ENCODE data around the gene OR7D2. TPM values are rescaled to one million over a fixed set of nuclear protein-coding genes. Genes with fewer than 3 reads are reported as not detected.

The OR7D2 gene
- total and polyA plus RNA-seq, 2 experiments from 2014 or later, result not detected

- WGBS, 2 experiments (ENCODE audit: low coverage in 1 of 2, low lambda C conversion rate in 2 of 2, missing lambda C conversion rate in 2 of 2), result 28 to 32% methylated on average over 13 of the region's 13 CpGs
- no peaks in the 10 kb centered on the region for H3K9me3 ChIP-seq (ENCODE audit: low read depth)
- in situ Hi-C loops (cut with MboI), result no loop called here
These were observed 26.8 kb downstream of the OR7D2 start for GRCh38 chr19:9205501-9206113.

GRCh38 chr19:9219489-9219888 lies 40.7 kb downstream of the OR7D2 start, which contains the start of gene OR7D4:
Gene OR7D4, minus strand, starts transcription at chr19:9219589. Its CDS starts 4,752 bp downstream, at chr19:9214837.
- Histone ChIP-seq H3K27ac (no peak within 1 kb of the TSS), H3K79me2 (ENCODE audit: insufficient read depth) (no peaks in the 10 kb centered on the region), H4K20me1 (ENCODE audit: insufficient read depth) (no peaks in the 10 kb centered on the region), H3K9me2 (ENCODE audit: insufficient read depth) (no peaks in the 10 kb centered on the region), H3K4me1 (ENCODE audit: insufficient read depth) (no peaks in the 10 kb centered on the region), H3K4me2 (ENCODE audit: unreplicated experiment) (no peak within 1 kb of the TSS), H3F3A (ENCODE audit: insufficient read depth) (no peaks in the 10 kb centered on the region), H2AFZ (no peak within 1 kb of the TSS), H3K9ac (no peak within 1 kb of the TSS), H3K9me3 (ENCODE audit: low read depth) (no peaks in the 10 kb centered on the region), H3K27me3 (replicated peaks; ENCODE audit: insufficient read depth) (no peaks in the 10 kb centered on the region), H3K4me3 (no peak within 1 kb of the TSS), H3K36me3 (ENCODE audit: low read depth) (no peaks in the 10 kb centered on the region)
- in situ Hi-C loops (cut with MboI), result no loop called here
- TF ChIP-seq EZH2phosphoT487 (IDR thresholded peaks at IDR 0.05; ENCODE audit: insufficient read depth, low read depth), result no peak
- no peak for TF ChIP-seq EZH2 (IDR thresholded peaks at IDR 0.05; ENCODE audit: insufficient read depth, poor library complexity, severe bottlenecking)
- 21 to 35% methylated on average over 3 of the region's 3 CpGs for WGBS, 2 experiments (ENCODE audit: low coverage in 1 of 2, low lambda C conversion rate in 2 of 2, missing lambda C conversion rate in 2 of 2)
- DNase-seq, result no peak

More at GRCh38 chr19:9205501-9206113, 26.8 kb downstream of the OR7D2 start:
- Histone ChIP-seq H3K79me2 (ENCODE audit: insufficient read depth) (no peaks in the 10 kb centered on the region), H3K9me2 (ENCODE audit: insufficient read depth) (no peaks in the 10 kb centered on the region), H3K27ac (no peak overlapping the region), H4K20me1 (ENCODE audit: insufficient read depth) (no peaks in the 10 kb centered on the region), H3K4me2 (ENCODE audit: unreplicated experiment) (peak overlapping the region; percentile 82), H3K4me3 (peak overlapping the region; percentile 67), H3F3A (ENCODE audit: insufficient read depth) (no peaks in the 10 kb centered on the region), H3K4me1 (ENCODE audit: insufficient read depth) (no peaks in the 10 kb centered on the region), H3K27me3 (replicated peaks; ENCODE audit: insufficient read depth) (no peaks in the 10 kb centered on the region; the same call in 1 of the 2 replicates), H3K9ac (peak overlapping the region; percentile 22; the same call in 1 of the 2 replicates), H2AFZ (peak overlapping the region; percentile 83), H3K36me3 (ENCODE audit: low read depth) (no peaks in the 10 kb centered on the region)
- peak; percentile 75 for DNase-seq
- TF ChIP-seq EZH2phosphoT487 (IDR thresholded peaks at IDR 0.05; ENCODE audit: insufficient read depth, low read depth), result no peak
- TF ChIP-seq EZH2 (IDR thresholded peaks at IDR 0.05; ENCODE audit: insufficient read depth, poor library complexity, severe bottlenecking), result no peak

Other genes with a start within 250 kb of the OR7D2 start
- not detected in 2 replicates for gene MUC16, start 168.6 kb upstream of the OR7D2 start, total RNA-seq (2014; rRNA removed; shearing (Covaris generic))
- gene MUC16, start 168.6 kb upstream of the OR7D2 start, polyA plus RNA-seq (2016; fragmentation: Nextera tagmentation; extraction: Ambion mirVana), result not detected in 2 replicates
- not detected in 2 replicates for gene OR1M1, start 91.9 kb upstream of the OR7D2 start, total RNA-seq (2014; rRNA removed; shearing (Covaris generic))
- not detected in 2 replicates for gene OR1M1, start 91.9 kb upstream of the OR7D2 start, polyA plus RNA-seq (2016; fragmentation: Nextera tagmentation; extraction: Ambion mirVana)
- not detected in 2 replicates for gene OR7G2, start 71.5 kb upstream of the OR7D2 start, total RNA-seq (2014; rRNA removed; shearing (Covaris generic))
- gene OR7G2, start 71.5 kb upstream of the OR7D2 start, polyA plus RNA-seq (2016; fragmentation: Nextera tagmentation; extraction: Ambion mirVana), result not detected in 2 replicates
- gene OR7G1, start 63.2 kb upstream of the OR7D2 start, total RNA-seq (2014; rRNA removed; shearing (Covaris generic)), result not detected in 2 replicates
- gene OR7G1, start 63.2 kb upstream of the OR7D2 start, polyA plus RNA-seq (2016; fragmentation: Nextera tagmentation; extraction: Ambion mirVana), result not detected in 2 replicates
- gene OR7G3, start 52.0 kb upstream of the OR7D2 start, total RNA-seq (2014; rRNA removed; shearing (Covaris generic)), result not detected in 2 replicates
- not detected in 2 replicates for gene OR7G3, start 52.0 kb upstream of the OR7D2 start, polyA plus RNA-seq (2016; fragmentation: Nextera tagmentation; extraction: Ambion mirVana)
- gene ZNF317, start 38.6 kb upstream of the OR7D2 start, total RNA-seq (2014; rRNA removed; shearing (Covaris generic)), result 10.5 and 11.6 TPM in 2 replicates
- gene ZNF317, start 38.6 kb upstream of the OR7D2 start, polyA plus RNA-seq (2016; fragmentation: Nextera tagmentation; extraction: Ambion mirVana), result 16.0 and 19.5 TPM in 2 replicates
- gene OR7D4, start 40.6 kb downstream of the OR7D2 start, total RNA-seq (2014; rRNA removed; shearing (Covaris generic)), result not detected in 2 replicates
- not detected in 2 replicates for gene OR7D4, start 40.6 kb downstream of the OR7D2 start, polyA plus RNA-seq (2016; fragmentation: Nextera tagmentation; extraction: Ambion mirVana)
- not detected in 2 replicates for gene OR7E24, start 72.0 kb downstream of the OR7D2 start, total RNA-seq (2014; rRNA removed; shearing (Covaris generic))
- gene OR7E24, start 72.0 kb downstream of the OR7D2 start, polyA plus RNA-seq (2016; fragmentation: Nextera tagmentation; extraction: Ambion mirVana), result not detected in 2 replicates
- 3.9 and 12.4 TPM in 2 replicates for gene ZNF699, start 130.9 kb downstream of the OR7D2 start, total RNA-seq (2014; rRNA removed; shearing (Covaris generic))
- gene ZNF699, start 130.9 kb downstream of the OR7D2 start, polyA plus RNA-seq (2016; fragmentation: Nextera tagmentation; extraction: Ambion mirVana), result 3.2 and 3.7 TPM in 2 replicates
- 6.7 and 8.1 TPM in 2 replicates for gene ZNF559, start 145.2 kb downstream of the OR7D2 start, total RNA-seq (2014; rRNA removed; shearing (Covaris generic))
- gene ZNF559, start 145.2 kb downstream of the OR7D2 start, polyA plus RNA-seq (2016; fragmentation: Nextera tagmentation; extraction: Ambion mirVana), result 9.5 and 13.4 TPM in 2 replicates
- 1.8 and 3.2 TPM in 2 replicates for gene ZNF177, start 184.0 kb downstream of the OR7D2 start, total RNA-seq (2014; rRNA removed; shearing (Covaris generic))
- 0.61 and 1.2 TPM in 2 replicates for gene ZNF177, start 184.0 kb downstream of the OR7D2 start, polyA plus RNA-seq (2016; fragmentation: Nextera tagmentation; extraction: Ambion mirVana)